DND-41 (cell line): Measurements from ENCODE around the gene CHD8.

Source experiments
- ATAC-seq: fragments of 200-7000 bp; cut with Tn5 transposase; 3 replicates; pipeline ENCODE4 v1.9.1; 2021; ENCODE audit warnings: low read depth; ENCODE audit not compliant: insufficient read depth
- DNase-seq: peaks from one replicate; pipeline ENCODE4 v3.0.0-alpha.2; 2020
- H2AFZ ChIP-seq: 2 replicates; pipeline ENCODE4 v1.6.0; 2012; ENCODE audit warnings: low read depth, low read length
- H3K27ac ChIP-seq: 2 replicates; pipeline ENCODE4 v1.5.1; 2012; ENCODE audit warnings: low read length, inconsistent platforms
- H3K27me3 ChIP-seq: fragments of 200-600 bp; sonication (generic); 2 replicates; pipeline ENCODE4 v1.6.0; 2012; ENCODE audit warnings: low read length, mild to moderate bottlenecking, inconsistent platforms; ENCODE audit not compliant: insufficient read depth, poor library complexity
- H3K36me3 ChIP-seq: 2 replicates; pipeline ENCODE4 v1.5.1; 2012; ENCODE audit warnings: low read length, inconsistent platforms; ENCODE audit not compliant: insufficient read depth
- H3K4me1 ChIP-seq: 2 replicates; pipeline ENCODE4 v1.5.1; 2012; ENCODE audit warnings: mild to moderate bottlenecking, low read length; ENCODE audit not compliant: insufficient read depth
- H3K4me2 ChIP-seq: 2 replicates; pipeline ENCODE4 v1.6.0; 2012; ENCODE audit warnings: mild to moderate bottlenecking, moderate library complexity, low read length, inconsistent platforms; ENCODE audit not compliant: insufficient read depth
- H3K4me3 ChIP-seq, 2 experiments: fragments of 200-600 bp in 1 of 2; shearing (Covaris generic) in 1 of 2; 2 replicates each; pipeline ENCODE4 v1.5.1; 2012 to 2016; ENCODE audit warnings: inconsistent platforms in 2 of 2, low read length in 2 of 2, mild to moderate bottlenecking in 2 of 2, low read depth in 1 of 2, moderate library complexity in 1 of 2
- H3K79me2 ChIP-seq: 2 replicates; pipeline ENCODE4 v1.6.0; 2012; ENCODE audit warnings: low read length, inconsistent platforms; ENCODE audit not compliant: insufficient read depth
- H3K9ac ChIP-seq: 2 replicates; pipeline ENCODE4 v1.6.0; 2012; ENCODE audit warnings: low read depth, mild to moderate bottlenecking, inconsistent platforms, low read length, moderate library complexity
- H3K9me3 ChIP-seq: 2 replicates; pipeline ENCODE4 v1.5.1; 2012; ENCODE audit warnings: low read length, moderate library complexity, mild to moderate bottlenecking, inconsistent platforms; ENCODE audit not compliant: insufficient read depth, severe bottlenecking
- H4K20me1 ChIP-seq: 2 replicates; pipeline ENCODE4 v1.6.0; 2012; ENCODE audit warnings: low read length; ENCODE audit not compliant: insufficient read depth
- EZH2 ChIP-seq: IDR thresholded peaks from 3 replicates; pipeline ENCODE4 v1.6.1; 2012; ENCODE audit warnings: borderline replicate concordance, low read depth, mild to moderate bottlenecking, moderate library complexity, low read length, inconsistent platforms; ENCODE audit not compliant: severe bottlenecking
- TF ChIP-seq, protein P1 (sequence below): IDR thresholded peaks from 2 replicates; pipeline ENCODE4 v1.5.1; 2012; ENCODE audit warnings: borderline replicate concordance, low read length, moderate library complexity, mild to moderate bottlenecking; ENCODE audit not compliant: poor library complexity, severe bottlenecking; ENCODE audit errors: extremely low read depth

Gene CHD8

DNA sequence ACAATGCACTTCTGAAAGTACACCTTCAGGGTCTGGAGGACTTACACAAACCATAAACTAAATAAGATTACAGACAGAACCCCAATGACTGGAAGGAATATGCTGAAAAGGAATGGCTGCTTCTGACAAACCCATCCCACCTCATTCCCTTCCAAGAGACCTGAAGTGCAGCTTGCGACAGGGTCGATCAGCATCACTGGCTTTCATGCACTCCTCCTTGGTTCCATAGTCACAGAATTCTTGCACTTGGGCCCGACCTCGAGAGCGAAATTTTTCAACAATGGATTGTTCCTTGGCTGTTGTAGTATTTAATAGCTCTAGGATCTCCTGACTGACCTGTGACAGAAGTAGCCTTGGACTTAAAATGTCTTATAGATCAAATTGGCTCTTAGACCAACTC lies 45.6 kb upstream of the CHD8 start:
- Histone ChIP-seq H3K36me3 (peaks cover 79% of the 10 kb centered on the region), H3K79me2 (peaks cover 31% of the 10 kb centered on the region), H3K4me3 (no peak overlapping the region), H4K20me1 (no peaks in the 10 kb centered on the region), H3K27ac (no peak overlapping the region), H3K4me1 (0 out of 2 replicates have a peak, but pooled peaks cover 1% of the 10 kb centered on the region), H3K9me3 (no peaks in the 10 kb centered on the region), H2AFZ (no peak overlapping the region), H3K9ac (no peak overlapping the region), H3K4me2 (no peak overlapping the region), H3K27me3 (no peaks in the 10 kb centered on the region)
- DNase-seq, result no peak
- no peak for ATAC-seq
- TF ChIP-seq, protein P1, sequence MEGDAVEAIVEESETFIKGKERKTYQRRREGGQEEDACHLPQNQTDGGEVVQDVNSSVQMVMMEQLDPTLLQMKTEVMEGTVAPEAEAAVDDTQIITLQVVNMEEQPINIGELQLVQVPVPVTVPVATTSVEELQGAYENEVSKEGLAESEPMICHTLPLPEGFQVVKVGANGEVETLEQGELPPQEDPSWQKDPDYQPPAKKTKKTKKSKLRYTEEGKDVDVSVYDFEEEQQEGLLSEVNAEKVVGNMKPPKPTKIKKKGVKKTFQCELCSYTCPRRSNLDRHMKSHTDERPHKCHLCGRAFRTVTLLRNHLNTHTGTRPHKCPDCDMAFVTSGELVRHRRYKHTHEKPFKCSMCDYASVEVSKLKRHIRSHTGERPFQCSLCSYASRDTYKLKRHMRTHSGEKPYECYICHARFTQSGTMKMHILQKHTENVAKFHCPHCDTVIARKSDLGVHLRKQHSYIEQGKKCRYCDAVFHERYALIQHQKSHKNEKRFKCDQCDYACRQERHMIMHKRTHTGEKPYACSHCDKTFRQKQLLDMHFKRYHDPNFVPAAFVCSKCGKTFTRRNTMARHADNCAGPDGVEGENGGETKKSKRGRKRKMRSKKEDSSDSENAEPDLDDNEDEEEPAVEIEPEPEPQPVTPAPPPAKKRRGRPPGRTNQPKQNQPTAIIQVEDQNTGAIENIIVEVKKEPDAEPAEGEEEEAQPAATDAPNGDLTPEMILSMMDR, result no peak
- no peak for TF ChIP-seq EZH2

DNA sequence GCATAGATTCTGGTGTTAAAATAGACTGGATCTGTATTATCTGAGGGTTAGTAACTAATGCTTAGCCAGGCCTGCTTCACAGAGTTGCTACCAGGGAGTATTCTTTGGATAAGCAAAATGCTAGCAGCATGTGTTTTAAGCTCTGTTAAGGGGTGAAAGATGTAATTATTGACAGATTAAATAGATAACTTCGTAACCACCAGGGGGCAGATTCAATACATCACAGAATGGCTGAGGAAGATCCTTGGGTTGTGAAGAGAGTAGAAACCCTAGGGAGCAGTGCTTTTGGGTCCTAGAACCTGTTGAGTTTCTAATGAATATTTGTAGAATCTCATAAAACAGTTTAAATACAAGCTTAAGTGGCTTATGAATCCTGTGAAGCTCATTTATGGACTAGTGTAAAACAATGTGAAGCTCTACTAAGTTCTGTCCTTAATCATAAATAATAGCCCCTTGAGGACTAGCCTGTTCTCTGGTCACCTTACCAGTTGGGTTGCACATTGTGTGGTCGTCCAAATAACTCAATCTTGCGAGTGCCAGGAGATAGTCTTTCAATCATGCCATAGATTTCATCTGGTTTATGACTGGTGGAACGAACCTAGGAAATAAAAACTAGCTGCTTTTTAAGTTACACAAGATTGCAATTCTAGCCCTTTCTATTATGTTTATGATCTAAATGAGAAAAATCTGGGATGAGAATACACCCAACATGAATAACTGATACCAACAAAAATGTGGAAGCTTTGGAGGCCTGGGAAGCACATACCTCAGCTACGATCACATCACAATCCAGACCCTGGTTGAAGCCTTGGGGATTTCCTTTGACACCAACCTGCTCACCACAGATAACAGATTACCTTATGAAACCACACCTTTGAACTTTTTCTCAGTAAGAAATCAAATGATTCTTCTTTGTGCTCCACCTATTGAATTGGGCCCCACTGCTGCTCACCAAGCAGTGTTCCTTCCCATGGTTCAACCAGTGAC lies 42.9 kb upstream of the CHD8 start:
- no peak overlapping the region for H3K9ac ChIP-seq
- ATAC-seq (peak; percentile 77), DNase-seq (peak; percentile 31)
- H3K36me3 ChIP-seq, result peaks cover 93% of the 10 kb centered on the region
- H3K27ac ChIP-seq, result no peak overlapping the region
- no peak overlapping the region for H3K4me2 ChIP-seq
- no peaks in the 10 kb centered on the region for H3K27me3 ChIP-seq
- no peak overlapping the region for H2AFZ ChIP-seq
- no peak overlapping the region for H3K4me3 ChIP-seq
- no peaks in the 10 kb centered on the region for H3K4me1 ChIP-seq
- peaks cover 7% of the 10 kb centered on the region; the same call in 1 of the 2 replicates for H3K79me2 ChIP-seq
- TF ChIP-seq, protein P1, result peak; percentile 66
- TF ChIP-seq EZH2, result no peak
- no peaks in the 10 kb centered on the region for H4K20me1 ChIP-seq
- H3K9me3 ChIP-seq, result no peaks in the 10 kb centered on the region

DNA sequence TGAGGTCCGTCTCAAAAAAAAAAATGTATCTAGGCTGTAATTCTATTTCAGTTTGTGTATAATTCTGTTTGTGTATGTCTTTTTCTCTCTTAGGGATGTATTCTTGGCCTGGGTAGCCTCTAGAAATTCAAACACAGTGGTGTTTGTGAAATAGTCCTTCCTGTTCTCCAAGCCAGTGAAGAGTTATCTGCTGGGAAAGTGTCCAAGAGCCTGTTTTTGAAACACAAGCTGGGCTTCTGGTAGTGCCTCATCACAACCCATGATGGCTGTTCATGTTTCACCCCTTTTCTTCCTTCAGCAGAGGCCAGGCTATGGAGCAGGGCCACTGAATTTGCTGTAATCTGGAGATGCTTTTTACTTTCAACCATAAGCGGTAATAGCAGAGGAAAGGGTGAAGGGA lies 40.5 kb upstream of the CHD8 start:
- DNase-seq, result no peak
- TF ChIP-seq EZH2, result no peak
- TF ChIP-seq, protein P1, result no peak
- H3K27ac ChIP-seq, result no peak overlapping the region
- no peaks in the 10 kb centered on the region for H3K79me2 ChIP-seq
- H3K27me3 ChIP-seq, result no peaks in the 10 kb centered on the region
- no peaks in the 10 kb centered on the region for H4K20me1 ChIP-seq
- no peak overlapping the region for H2AFZ ChIP-seq
- H3K4me1 ChIP-seq, result no peaks in the 10 kb centered on the region
- no peak overlapping the region for H3K4me3 ChIP-seq
- no peak overlapping the region for H3K4me2 ChIP-seq
- H3K9ac ChIP-seq, result no peak overlapping the region
- peaks cover 87% of the 10 kb centered on the region for H3K36me3 ChIP-seq
- no peak for ATAC-seq
- H3K9me3 ChIP-seq, result no peaks in the 10 kb centered on the region
